Esophagus muscularis mucosa (tissue), 4 donors: Measurements from ENCODE around the gene ST7L.

Source experiments
- CTCF ChIP-seq, 3 experiments: fragments of 200-600 bp in 2 of 3; fragments of 450-650 bp in 1 of 3; sonication (generic) in 2 of 3; IDR thresholded peaks; one replicate each; pipeline ENCODE4 v1.5.1; 2017 to 2019; ENCODE audit warnings: antibody characterized with exemption in 3 of 3, mild to moderate bottlenecking in 2 of 3, moderate library complexity in 1 of 3
- EP300 ChIP-seq: sonication (generic); formaldehyde crosslinking; IDR thresholded peaks from one replicate; pipeline ENCODE4 v1.6.1; 2017; ENCODE audit warnings: antibody characterized with exemption
- POLR2AphosphoS5 ChIP-seq, 2 donors: sonication (generic); formaldehyde crosslinking; IDR thresholded peaks; one replicate each; pipeline ENCODE4 v1.6.1; 2017; ENCODE audit warnings: antibody characterized with exemption in 2 of 2

- TF ChIP-seq EP300 (no peak), CTCF (IDR thresholded peaks at IDR 0.05) (no peak), POLR2AphosphoS5 (IDR thresholded peaks at IDR 0.05) (no peak)
Measured at GRCh38 chr1:112576240-112576639, 42.7 kb downstream of the ST7L start.
